Activated CD8-positive, alpha-beta memory T cell treated with anti-CD3 and anti-CD28 coated beads, Interleukin-2, amount 50 U/mL, for 24 hours (primary cell): ENCODE measurements around the gene DNM1.
A peak's percentile ranks its signal among the peaks of the same experiment; 100 is the strongest.
"Not testable (repeated sequence)": the region's sequence is repeated elsewhere in the genome, so short reads cannot be mapped to it uniquely, and the experiment has no call there.

Experiments
- DNase-seq: peaks from one replicate; pipeline ENCODE4 v3.0.0-alpha.2; 2020; ENCODE audit errors: extremely low read depth

The DNM1 gene

GRCh38 chr9:128275198-128276007 lies 72.2 kb downstream of the DNM1 start, which contains the start of gene GOLGA2:
GOLGA2 (minus strand) TSS chr9:128276007; CDS start chr9:128275976, 31 bp downstream.
- DNase-seq: no peak

GRCh38 chr9:128276008-128276573 lies 72.9 kb downstream of the DNM1 start, which contains the start of gene SWI5:
SWI5 (plus strand) TSS chr9:128276276.
- DNase-seq: peak; percentile 100

DNA sequence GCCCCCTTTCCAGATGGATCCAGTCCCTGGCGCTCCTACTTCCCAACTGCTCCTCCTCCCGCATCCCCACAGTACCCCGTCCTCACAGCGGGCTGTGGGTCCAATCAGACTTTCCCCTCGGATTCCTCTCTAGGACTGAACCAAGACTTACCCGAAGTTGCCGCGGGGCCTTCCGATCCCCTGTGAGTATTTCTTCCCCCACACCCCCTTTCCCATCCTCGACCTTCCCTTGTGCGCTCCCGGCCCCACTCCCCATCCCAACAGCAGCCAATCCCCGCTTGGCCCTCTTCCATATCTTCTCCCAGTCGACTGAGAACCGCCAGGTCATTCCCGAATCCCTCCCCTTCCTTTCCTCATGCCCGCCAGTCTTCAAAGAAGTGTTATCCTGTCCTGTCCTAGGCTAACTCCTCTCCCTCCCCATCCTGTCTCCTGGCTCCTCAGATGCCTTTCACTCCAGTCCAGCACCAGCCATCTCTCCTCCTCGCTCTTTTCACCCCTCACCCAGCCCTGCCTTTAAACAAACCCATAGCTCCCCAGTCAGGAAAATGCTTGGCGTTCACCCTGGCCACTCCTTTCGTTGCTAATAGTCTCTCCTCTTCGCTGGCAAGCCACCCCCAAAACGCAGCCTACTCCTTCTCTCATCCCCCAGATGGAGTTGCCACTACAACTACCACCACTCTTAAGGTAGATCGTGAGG lies 73.5 kb downstream of the DNM1 start:
- DNase-seq: no peak

DNA sequence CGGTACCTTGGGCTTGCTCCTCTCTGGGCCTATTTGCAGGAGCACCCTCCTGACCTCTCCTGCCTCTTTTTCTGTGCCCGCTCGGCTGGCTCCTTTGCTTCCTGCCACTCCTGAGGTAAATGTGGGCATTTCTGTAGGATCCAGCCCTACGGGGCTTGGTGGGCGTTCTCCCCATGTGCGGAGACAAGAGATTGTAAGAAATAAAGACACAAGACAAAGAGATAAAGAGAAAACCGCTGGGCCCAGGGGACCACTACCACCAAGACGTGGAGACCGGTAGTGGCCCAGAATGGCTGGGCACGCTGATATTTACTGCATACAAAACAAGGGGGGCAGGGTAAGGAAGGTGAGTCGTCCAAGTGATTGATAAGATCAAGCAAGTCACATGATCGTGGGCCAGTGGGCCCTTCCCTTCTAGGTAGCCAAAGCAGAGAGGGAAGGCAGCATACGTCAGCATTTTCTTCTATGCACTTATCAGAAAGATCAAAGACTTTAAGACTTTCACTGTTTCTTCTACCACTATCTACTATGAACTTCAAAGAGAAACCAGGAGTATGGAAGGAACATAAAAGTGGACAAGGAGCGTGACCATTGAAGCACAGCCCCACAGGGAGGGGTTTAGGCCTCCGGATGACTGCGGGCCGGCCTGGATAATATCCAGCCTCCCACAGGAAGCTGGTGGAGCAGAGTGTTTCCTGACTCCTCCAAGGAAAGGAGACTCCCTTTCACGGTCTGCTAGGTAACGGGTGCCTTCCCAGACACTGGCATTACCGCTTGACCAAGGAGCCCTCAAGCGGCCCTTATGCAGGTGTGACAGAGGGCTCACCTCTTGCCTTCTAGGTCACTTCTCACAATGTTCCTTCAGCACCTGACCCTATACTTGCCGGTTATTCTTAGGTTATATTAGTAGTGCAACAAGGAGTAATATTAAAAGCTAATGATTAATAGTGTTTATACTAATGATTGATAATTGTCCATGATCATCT lies 76.2 kb downstream of the DNM1 start:
- not testable (repeated sequence) for DNase-seq

GRCh38 chr9:128280084-128280622 lies 77.0 kb downstream of the DNM1 start:
- DNase-seq: no peak

- no peak for DNase-seq
Observed at GRCh38 chr9:128282500-128282899, 79.3 kb downstream of the DNM1 start.

GRCh38 chr9:128285033-128285784 lies 82.0 kb downstream of the DNM1 start:
- no peak for DNase-seq

DNA sequence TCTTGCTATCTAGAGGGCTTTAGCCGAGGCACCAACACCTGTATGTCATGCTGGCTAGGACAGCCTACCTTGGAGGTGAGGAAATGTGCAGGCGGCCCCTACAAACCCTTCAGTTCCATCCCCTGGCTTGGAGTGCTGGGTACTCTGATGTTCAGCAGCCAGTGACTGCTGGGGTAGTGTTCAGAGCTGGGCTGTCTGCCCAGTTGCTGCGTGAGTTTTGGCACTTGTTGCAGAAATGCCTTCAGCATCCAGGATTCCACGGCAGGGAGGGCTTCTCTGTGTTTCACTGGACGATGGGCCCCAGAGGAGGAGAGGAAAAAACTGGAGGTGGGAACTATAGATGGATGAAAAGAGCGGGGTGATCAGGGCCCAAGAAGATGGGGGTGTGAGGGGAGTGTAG lies 83.3 kb downstream of the DNM1 start:
- no peak for DNase-seq

- no peak for DNase-seq
Observed at GRCh38 chr9:128288273-128289004, 85.3 kb downstream of the DNM1 start.

- no peak for DNase-seq
Observed at GRCh38 chr9:128292009-128292408, 88.8 kb downstream of the DNM1 start.

GRCh38 chr9:128293091-128293490 lies 89.9 kb downstream of the DNM1 start:
- no peak for DNase-seq

GRCh38 chr9:128294142-128294541 lies 91.0 kb downstream of the DNM1 start:
- DNase-seq: no peak

GRCh38 chr9:128296340-128297220 lies 93.4 kb downstream of the DNM1 start:
- no peak for DNase-seq

DNA sequence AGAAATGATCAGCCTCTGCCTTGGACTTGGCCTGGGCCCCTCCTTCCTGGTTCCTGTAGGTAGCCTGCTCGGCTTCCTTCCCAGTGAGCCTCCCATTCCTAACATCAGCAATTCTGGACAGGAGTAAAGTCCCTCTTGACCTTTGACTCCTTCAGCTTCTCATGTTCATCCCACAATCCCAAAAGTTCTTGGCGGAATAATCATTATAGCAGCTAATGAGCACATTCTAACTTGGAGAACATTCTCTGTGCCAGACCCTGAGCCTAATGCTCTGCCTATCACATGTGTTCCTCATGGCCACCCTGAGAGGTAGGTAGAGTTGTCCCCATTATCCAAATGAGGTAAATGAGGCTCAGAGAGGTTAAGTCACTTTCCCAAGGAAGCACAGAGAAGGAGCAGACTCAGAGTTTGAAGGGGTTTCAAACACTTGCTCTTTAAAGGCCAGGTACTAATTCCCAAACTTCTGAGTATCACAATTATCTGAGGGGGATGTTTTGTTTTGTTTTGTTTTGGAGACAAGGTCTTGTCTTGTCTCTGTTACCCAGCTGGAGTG lies 94.1 kb downstream of the DNM1 start:
- DNase-seq: no peak

DNA sequence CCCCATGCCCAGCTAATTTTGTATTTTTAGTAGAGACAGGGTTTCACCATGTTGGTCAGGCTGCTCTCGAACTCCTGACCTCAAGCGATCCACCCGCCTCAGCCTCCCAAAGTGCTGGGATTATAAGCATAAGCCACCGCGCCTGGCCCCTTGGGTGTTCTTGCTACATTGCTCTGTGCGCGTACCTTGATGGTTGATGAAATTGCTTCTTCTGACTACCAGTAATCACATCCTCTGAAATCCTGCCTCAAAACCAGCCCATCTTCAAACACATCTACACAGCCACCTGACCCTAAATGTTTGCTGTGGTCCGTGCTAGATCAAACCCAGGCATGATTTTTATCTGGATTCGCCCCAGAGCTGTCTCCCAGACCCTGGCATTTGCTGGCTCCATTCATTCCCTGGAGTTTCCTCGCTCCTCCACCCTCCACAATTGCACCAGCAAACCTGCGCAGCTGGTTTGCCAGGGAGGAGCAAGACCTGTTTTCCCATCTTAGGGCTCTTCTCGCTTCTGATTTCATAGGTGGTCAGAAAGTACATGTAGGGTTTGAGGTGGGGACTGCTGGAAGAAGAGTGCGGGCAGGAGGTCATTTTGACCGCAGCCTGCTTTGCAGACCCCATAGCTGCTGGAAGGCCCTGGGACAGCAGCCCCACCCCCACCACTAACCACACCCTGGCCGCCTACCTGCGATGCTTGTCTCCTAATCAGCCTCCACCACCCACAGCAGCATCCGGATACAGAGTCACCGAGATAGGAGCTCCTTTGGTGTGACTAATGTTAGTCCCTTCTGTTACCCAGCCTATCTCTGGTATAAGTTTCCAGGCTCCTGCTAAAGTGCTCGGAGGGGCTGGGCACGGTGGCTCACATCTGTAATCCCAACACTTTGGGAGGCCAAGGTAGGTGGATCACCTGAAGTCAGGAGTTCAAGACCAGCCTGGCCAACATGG lies 95.6 kb downstream of the DNM1 start:
- DNase-seq: no peak

DNA sequence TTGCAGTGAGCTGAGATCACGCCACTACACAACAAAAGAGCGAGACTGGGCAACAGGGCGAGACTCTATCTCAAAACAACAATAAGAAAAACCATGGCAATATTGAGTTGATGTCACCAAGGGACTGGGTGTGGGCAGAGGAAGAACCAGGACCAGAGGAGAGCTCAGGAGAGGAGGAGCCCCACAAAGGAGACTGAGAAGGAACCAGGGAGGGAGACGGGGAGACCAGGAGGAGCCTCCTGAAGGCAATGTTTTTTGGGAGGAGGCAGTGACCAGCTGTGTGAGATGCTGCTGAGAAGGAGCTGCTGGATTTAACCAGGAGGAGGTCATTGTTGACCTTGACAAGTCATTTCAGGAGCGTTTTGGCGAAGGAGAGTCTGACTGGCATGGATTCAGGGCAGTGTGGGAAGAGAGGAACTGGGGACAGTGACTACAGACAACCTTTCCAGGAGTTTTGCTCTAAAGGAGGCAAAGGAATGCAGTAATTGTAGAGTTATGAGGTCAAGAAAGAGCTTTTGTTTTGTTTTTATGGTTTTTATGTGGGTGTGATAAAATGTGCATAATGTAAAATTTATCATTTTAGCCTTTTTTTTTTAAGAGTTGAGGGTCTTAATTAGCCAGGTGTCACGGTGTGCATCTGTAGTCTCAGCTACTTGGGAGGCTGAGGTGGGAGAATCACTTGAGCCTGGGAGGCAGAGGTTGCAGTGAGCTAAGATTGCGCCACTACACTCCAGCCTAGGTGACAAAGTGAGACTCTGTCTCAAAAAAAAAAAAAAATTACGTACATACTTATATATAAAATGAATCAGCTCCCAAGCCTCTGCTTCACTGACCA lies 101.2 kb downstream of the DNM1 start:
- no peak for DNase-seq
